Caco-2 (cell line): ENCODE data around the gene CTCFL. TPM values are rescaled to one million over a fixed set of nuclear protein-coding genes. Genes with fewer than 3 reads are reported as not detected.
"Not testable (repeated sequence)": the region's sequence is repeated elsewhere in the genome, so short reads cannot be mapped to it uniquely, and the experiment has no call there.

Source experiments
- BruUV-seq: library from RNA; stranded (reverse); fragments of 400-500 nt; replicated peaks from 2 replicates; lab custom pipeline; 2021; lab: Mats Ljungman, UMichigan
- CTCF ChIA-PET: fragments of 300-600 bp; sonication (Branson Sonifier 250); formaldehyde crosslinking; loops from one replicate; lab custom pipeline; 2022; ENCODE audit warnings: antibody characterized with exemption; lab: Charles Lee
- POLR2A ChIA-PET: fragments of 300-600 bp; sonication (Branson Sonifier 250); formaldehyde crosslinking; loops from one replicate; lab custom pipeline; 2022; ENCODE audit warnings: antibody characterized with exemption; lab: Charles Lee
- DNase-seq, 2 experiments: peaks; one replicate each; pipeline versions ENCODE4 v3.0.0 to v3.0.0-alpha.2; 2020 to 2022
- H3K27me3 ChIP-seq: replicated peaks from 2 replicates; pipeline ENCODE4 v1.6.0; 2011; ENCODE audit warnings: low read length; ENCODE audit not compliant: control insufficient read depth, insufficient read depth
- H3K36me3 ChIP-seq: 2 replicates; pipeline ENCODE4 v1.5.1; 2011; ENCODE audit warnings: low read length; ENCODE audit not compliant: control insufficient read depth, insufficient read depth
- H3K4me1 ChIP-seq: fragments of 250-450 bp; sonication (Bioruptor Pico); 2 replicates; pipeline ENCODE4 v1.5.1; 2020; ENCODE audit warnings: mild to moderate bottlenecking
- H3K4me3 ChIP-seq: 2 replicates; pipeline ENCODE4 v1.5.1; 2011; ENCODE audit warnings: low read depth, mild to moderate bottlenecking, control low read depth, low read length
- H3K9me3 ChIP-seq: fragments of 250-450 bp; sonication (Bioruptor Pico); 2 replicates; pipeline ENCODE4 v1.5.1; 2020; ENCODE audit warnings: mild to moderate bottlenecking, moderate library complexity
- H3K27ac Mint-ChIP-seq: one replicate; pipeline ENCODE4 v1.8.0; 2022; ENCODE audit warnings: mixed read lengths; ENCODE audit not compliant: unreplicated experiment
- H3K27me3 Mint-ChIP-seq: one replicate; pipeline ENCODE4 v1.8.0; 2022; ENCODE audit warnings: mixed read lengths; ENCODE audit not compliant: insufficient read depth, unreplicated experiment
- H3K36me3 Mint-ChIP-seq: one replicate; pipeline ENCODE4 v1.8.0; 2022; ENCODE audit warnings: mild to moderate bottlenecking, mixed read lengths; ENCODE audit not compliant: insufficient read depth, unreplicated experiment
- H3K4me1 Mint-ChIP-seq: one replicate; pipeline ENCODE4 v1.8.0; 2022; ENCODE audit warnings: low read depth, mixed read lengths; ENCODE audit not compliant: unreplicated experiment
- H3K4me3 Mint-ChIP-seq: one replicate; pipeline ENCODE4 v1.8.0; 2022; ENCODE audit warnings: mild to moderate bottlenecking, moderate library complexity, mixed read lengths; ENCODE audit not compliant: unreplicated experiment
- H3K9me3 Mint-ChIP-seq: one replicate; pipeline ENCODE4 v1.8.0; 2022; ENCODE audit warnings: mixed read lengths; ENCODE audit not compliant: unreplicated experiment
- intact Hi-C: fragments of 100-400 bp; cut with micrococcal nuclease; formaldehyde crosslinking; loops from one replicate; pipeline ENCODE4 v1.10.0; 2022; ENCODE audit not compliant: unreplicated experiment
- total RNA-seq: library from RNA; stranded (reverse); gene quantifications from 2 replicates; pipeline ENCODE4 v1.2.3, GENCODE V29; 2022
- TF ChIP-seq, protein P1 (sequence below), 2 experiments: fragments of 200-600 bp in 1 of 2; IDR thresholded peaks; 1 replicate in 1 of 2; 2 replicates in 1 of 2; pipeline versions ENCODE4 v1.5.1 to v1.8.0; 2011 to 2022; ENCODE audit warnings: antibody characterized with exemption in 1 of 2, control low read depth in 1 of 2, inconsistent platforms in 1 of 2, low read depth in 1 of 2, low read length in 1 of 2, mild to moderate bottlenecking in 1 of 2, moderate library complexity in 1 of 2; ENCODE audit not compliant: insufficient read depth in 1 of 2, severe bottlenecking in 1 of 2, unreplicated experiment in 1 of 2

Gene CTCFL
- total RNA-seq, 1 experiment from 2014 or later = not detected

DNA sequence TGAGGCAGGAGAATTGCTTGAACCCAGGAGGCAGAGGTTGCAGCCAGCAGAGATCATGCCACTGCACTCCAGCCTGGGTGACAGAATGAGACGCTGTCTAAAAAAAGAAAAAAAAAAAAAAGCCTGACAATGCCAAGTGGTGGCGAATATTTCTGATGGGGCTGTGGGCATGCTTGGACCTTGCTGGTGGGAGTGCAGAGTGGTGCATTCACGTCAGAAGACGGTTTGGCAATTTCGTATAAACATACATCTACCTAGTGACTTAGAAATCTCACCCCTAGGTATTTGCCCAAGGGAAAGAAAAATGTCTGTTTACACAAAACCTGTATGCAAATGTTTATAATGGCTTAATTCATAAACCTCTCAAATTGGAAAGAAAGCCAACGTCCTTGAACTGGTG, 33.6 kb downstream of the CTCFL start:
- Mint-ChIP-seq H3K9me3 (no peaks in the 10 kb centered on the region), H3K4me1 (peaks cover 12% of the 10 kb centered on the region), H3K27me3 (peaks cover 32% of the 10 kb centered on the region), H3K36me3 (no peaks in the 10 kb centered on the region), H3K27ac (no peak overlapping the region), H3K4me3 (no peak overlapping the region)
- no peaks in the 10 kb centered on the region for H3K9me3 ChIP-seq
- H3K4me1 ChIP-seq = peaks cover 6% of the 10 kb centered on the region; the same call in 1 of the 2 replicates
- CTCF ChIA-PET = interaction anchor here (0.6 to 1.2 kb wide), 2 partner anchors 103 to 108 kb away, joined by 4 to 5 read pairs; no protein-coding TSS in a partner anchor
- no peaks in the 10 kb centered on the region for H3K36me3 ChIP-seq
- DNase-seq = no peak
- intact Hi-C loops = no loop called here
- H3K27me3 ChIP-seq = no peaks in the 10 kb centered on the region
- TF ChIP-seq, protein P1, sequence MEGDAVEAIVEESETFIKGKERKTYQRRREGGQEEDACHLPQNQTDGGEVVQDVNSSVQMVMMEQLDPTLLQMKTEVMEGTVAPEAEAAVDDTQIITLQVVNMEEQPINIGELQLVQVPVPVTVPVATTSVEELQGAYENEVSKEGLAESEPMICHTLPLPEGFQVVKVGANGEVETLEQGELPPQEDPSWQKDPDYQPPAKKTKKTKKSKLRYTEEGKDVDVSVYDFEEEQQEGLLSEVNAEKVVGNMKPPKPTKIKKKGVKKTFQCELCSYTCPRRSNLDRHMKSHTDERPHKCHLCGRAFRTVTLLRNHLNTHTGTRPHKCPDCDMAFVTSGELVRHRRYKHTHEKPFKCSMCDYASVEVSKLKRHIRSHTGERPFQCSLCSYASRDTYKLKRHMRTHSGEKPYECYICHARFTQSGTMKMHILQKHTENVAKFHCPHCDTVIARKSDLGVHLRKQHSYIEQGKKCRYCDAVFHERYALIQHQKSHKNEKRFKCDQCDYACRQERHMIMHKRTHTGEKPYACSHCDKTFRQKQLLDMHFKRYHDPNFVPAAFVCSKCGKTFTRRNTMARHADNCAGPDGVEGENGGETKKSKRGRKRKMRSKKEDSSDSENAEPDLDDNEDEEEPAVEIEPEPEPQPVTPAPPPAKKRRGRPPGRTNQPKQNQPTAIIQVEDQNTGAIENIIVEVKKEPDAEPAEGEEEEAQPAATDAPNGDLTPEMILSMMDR (IDR thresholded peaks at IDR 0.05; ENCODE audit: insufficient read depth in 1 of 2, low read depth in 1 of 2, low read length in 1 of 2, severe bottlenecking in 1 of 2, unreplicated experiment in 1 of 2) = no peak
- H3K4me3 ChIP-seq = no peak overlapping the region
- POLR2A ChIA-PET = no interaction called here
- no TSS peak for BruUV-seq

DNA sequence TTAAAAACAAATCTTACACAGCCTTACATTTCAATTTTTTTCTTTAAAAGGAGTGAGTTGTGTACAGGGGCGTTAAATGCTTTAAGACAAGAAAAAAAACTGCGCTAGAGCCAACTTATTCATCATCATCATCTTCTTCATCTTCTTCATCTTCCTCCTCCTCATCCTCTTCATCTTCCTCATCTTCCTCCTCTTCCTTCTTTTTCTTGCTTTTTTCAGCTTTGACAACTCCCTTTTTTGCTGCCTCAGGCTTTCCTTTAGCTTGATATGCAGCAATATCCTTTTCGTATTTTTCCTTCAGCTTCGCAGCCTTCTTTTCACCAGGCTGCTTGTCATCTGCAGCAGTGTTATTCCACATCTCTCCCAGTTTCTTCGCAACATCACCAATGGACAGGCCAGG, 36.7 kb downstream of the CTCFL start:
- H3K36me3 Mint-ChIP-seq, intact Hi-C loops, POLR2A ChIA-PET, H3K4me3 Mint-ChIP-seq, BruUV-seq, CTCF ChIA-PET, H3K4me1 ChIP-seq, H3K27me3 ChIP-seq, H3K36me3 ChIP-seq, H3K9me3 ChIP-seq, H3K4me1 Mint-ChIP-seq, H3K27ac Mint-ChIP-seq, H3K4me3 ChIP-seq, H3K9me3 Mint-ChIP-seq: not testable (repeated sequence)
- peak in 1 of 2 experiments; percentile 2 for DNase-seq
- H3K27me3 Mint-ChIP-seq = peaks cover 32% of the 10 kb centered on the region

DNA sequence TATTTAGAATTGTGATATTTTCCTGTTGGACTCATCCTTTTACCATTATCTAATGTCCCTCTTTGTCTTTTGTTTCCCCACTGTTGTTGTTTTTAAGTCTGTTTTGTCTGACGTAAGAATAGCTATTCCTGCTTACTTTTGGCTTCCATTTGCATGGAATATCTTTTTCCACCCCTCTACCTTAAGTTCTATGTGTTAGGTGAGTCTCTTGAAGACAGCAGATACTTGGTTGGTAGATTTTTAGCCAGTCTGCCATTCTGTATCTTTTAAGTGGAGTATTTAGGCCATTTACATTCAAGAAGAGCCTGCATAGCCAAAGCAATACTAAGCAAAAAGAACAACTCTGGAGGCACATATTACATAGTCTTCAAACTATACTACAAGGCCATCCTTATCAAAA, 39.2 kb downstream of the CTCFL start:
- DNase-seq = no peak
- CTCF ChIA-PET = no interaction called here
- Mint-ChIP-seq H3K27me3 (peaks cover 29% of the 10 kb centered on the region), H3K9me3 (no peaks in the 10 kb centered on the region), H3K4me1 (no peaks in the 10 kb centered on the region), H3K36me3 (no peaks in the 10 kb centered on the region), H3K4me3 (no peak overlapping the region), H3K27ac (no peak overlapping the region)
- intact Hi-C loops = no loop called here
- Histone ChIP-seq H3K4me3 (no peak overlapping the region), H3K9me3 (no peaks in the 10 kb centered on the region), H3K27me3 (0 out of 2 replicates have a peak, but pooled peaks cover 2% of the 10 kb centered on the region), H3K36me3 (no peaks in the 10 kb centered on the region), H3K4me1 (no peaks in the 10 kb centered on the region)
- POLR2A ChIA-PET = no interaction called here
- BruUV-seq = no TSS peak
- TF ChIP-seq, protein P1 (IDR thresholded peaks at IDR 0.05; ENCODE audit: insufficient read depth in 1 of 2, low read depth in 1 of 2, low read length in 1 of 2, severe bottlenecking in 1 of 2, unreplicated experiment in 1 of 2) = no peak

DNA sequence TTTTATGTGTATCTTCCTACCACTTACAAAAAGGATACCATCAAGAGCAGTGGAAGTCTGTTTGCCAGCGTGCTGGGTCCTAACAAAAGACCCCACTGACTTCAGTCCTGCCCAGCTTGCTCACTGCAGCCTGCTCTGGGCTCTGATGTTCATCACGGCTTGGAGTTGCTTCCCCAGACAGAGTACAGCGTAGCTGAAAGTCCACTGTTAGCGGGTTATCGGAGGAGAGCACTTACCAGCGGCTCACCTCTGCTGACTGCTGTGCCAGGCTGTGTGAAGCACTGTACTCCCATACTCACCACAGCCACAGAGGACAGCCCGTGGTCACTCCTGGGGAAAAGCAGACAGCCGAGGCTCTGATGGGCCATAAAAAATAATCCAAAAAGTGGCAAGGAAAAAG, 40.2 kb downstream of the CTCFL start:
- H3K4me3 Mint-ChIP-seq = no peak overlapping the region

More for the DNA sequence above, 40.2 kb downstream of the CTCFL start:
- no peak overlapping the region for H3K4me3 ChIP-seq
- H3K9me3 ChIP-seq = no peaks in the 10 kb centered on the region
- H3K9me3 Mint-ChIP-seq = no peaks in the 10 kb centered on the region
- TF ChIP-seq, protein P1 (IDR thresholded peaks at IDR 0.05; ENCODE audit: insufficient read depth in 1 of 2, low read depth in 1 of 2, low read length in 1 of 2, severe bottlenecking in 1 of 2, unreplicated experiment in 1 of 2) = no peak
- no TSS peak for BruUV-seq
- H3K36me3 ChIP-seq = no peaks in the 10 kb centered on the region
- CTCF ChIA-PET = no interaction called here
- intact Hi-C loops = no loop called here
- no peaks in the 10 kb centered on the region for H3K4me1 Mint-ChIP-seq
- H3K27me3 Mint-ChIP-seq = peaks cover 29% of the 10 kb centered on the region
- no peak overlapping the region for H3K27ac Mint-ChIP-seq
- no peaks in the 10 kb centered on the region for H3K36me3 Mint-ChIP-seq
- POLR2A ChIA-PET = no interaction called here
- H3K27me3 ChIP-seq = 0 out of 2 replicates have a peak, but pooled peaks cover 2% of the 10 kb centered on the region
- H3K4me1 ChIP-seq = no peaks in the 10 kb centered on the region
- DNase-seq = no peak
